Right atrium auricular region (tissue), 2 donors: ENCODE data around the gene ITM2C. TPM values are rescaled to one million over a fixed set of nuclear protein-coding genes. Genes with fewer than 3 reads are reported as not detected.

Source experiments
- DNase-seq: peaks from one replicate; pipeline ENCODE4 v3.0.0-alpha.2; 2019; ENCODE audit warnings: low spot score
- H3K27ac ChIP-seq, 2 donors: fragments of 200-600 bp; sonication (generic); 1 replicate in 1 of 2; 2 replicates in 1 of 2; pipeline ENCODE4 v1.5.1; 2016 to 2019
- H3K27me3 ChIP-seq, 2 donors: fragments of 200-600 bp; sonication (generic); one replicate each; pipeline versions ENCODE4 v1.5.1 to v1.6.0; 2017 to 2019
- H3K36me3 ChIP-seq: fragments of 200-600 bp; sonication (generic); one replicate; pipeline ENCODE4 v1.5.1; 2016
- H3K4me1 ChIP-seq, 2 donors: fragments of 200-600 bp; sonication (generic); one replicate each; pipeline versions ENCODE4 v1.5.1 to v1.6.0; 2017 to 2019
- H3K4me3 ChIP-seq, 2 donors: fragments of 200-600 bp; sonication (generic); 1 replicate in 1 of 2; 2 replicates in 1 of 2; pipeline ENCODE4 v1.5.1; 2017 to 2019; ENCODE audit warnings: mild to moderate bottlenecking in 1 of 2, moderate library complexity in 1 of 2
- H3K9me3 ChIP-seq, 2 donors: fragments of 200-600 bp; sonication (generic); one replicate each; pipeline ENCODE4 v1.5.1; 2019
- total RNA-seq, 2 donors: library from RNA; depleted of rRNA; stranded (reverse); fragments of >200 nt; gene quantifications; one replicate each; pipeline ENCODE4 v1.1.0, GENCODE V29; 2016
- TF ChIP-seq, protein P1 (sequence below), 2 donors: fragments of 200-600 bp; sonication (generic); IDR thresholded peaks; one replicate each; pipeline ENCODE4 v1.5.1; 2019; ENCODE audit warnings: antibody characterized with exemption in 2 of 2

Gene ITM2C
- total RNA-seq, 2 donors from 2014 or later, result 35.8 to 38.3 TPM

GRCh38 chr2:230915319-230915718 is 50.6 kb downstream of the ITM2C start:
- TF ChIP-seq, protein P1, sequence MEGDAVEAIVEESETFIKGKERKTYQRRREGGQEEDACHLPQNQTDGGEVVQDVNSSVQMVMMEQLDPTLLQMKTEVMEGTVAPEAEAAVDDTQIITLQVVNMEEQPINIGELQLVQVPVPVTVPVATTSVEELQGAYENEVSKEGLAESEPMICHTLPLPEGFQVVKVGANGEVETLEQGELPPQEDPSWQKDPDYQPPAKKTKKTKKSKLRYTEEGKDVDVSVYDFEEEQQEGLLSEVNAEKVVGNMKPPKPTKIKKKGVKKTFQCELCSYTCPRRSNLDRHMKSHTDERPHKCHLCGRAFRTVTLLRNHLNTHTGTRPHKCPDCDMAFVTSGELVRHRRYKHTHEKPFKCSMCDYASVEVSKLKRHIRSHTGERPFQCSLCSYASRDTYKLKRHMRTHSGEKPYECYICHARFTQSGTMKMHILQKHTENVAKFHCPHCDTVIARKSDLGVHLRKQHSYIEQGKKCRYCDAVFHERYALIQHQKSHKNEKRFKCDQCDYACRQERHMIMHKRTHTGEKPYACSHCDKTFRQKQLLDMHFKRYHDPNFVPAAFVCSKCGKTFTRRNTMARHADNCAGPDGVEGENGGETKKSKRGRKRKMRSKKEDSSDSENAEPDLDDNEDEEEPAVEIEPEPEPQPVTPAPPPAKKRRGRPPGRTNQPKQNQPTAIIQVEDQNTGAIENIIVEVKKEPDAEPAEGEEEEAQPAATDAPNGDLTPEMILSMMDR (IDR thresholded peaks at IDR 0.05), result no peak
- no peaks in the 10 kb centered on the region for H3K9me3 ChIP-seq
- H3K4me1 ChIP-seq, result no peaks in the 10 kb centered on the region
- H3K36me3 ChIP-seq, result no peaks in the 10 kb centered on the region
- no peaks in the 10 kb centered on the region for H3K27me3 ChIP-seq
- H3K4me3 ChIP-seq, result no peak overlapping the region
- no peak overlapping the region for H3K27ac ChIP-seq
- DNase-seq, result no peak

DNA sequence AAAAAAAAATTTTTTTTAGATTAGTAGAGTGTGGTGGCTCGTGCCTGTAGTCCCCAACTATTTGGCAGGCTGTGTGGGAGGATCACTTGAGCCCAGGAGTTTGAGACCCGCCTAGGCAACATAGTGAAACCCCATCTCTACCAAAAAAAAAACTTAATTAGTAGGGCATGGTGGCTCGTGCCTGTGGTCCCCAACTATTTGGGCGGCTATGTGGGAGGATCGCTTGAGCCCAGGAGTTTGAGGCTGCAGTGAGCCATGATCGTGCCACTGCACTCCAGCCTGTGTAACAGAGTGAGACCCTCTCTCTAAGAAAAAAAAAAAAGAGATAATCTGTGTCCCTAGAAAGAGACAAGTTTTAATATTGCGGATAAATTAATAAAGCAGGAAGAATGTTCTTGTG is 51.5 kb downstream of the ITM2C start:
- Histone ChIP-seq H3K4me3 (no peak overlapping the region), H3K9me3 (no peaks in the 10 kb centered on the region), H3K36me3 (no peaks in the 10 kb centered on the region), H3K27ac (no peak overlapping the region), H3K27me3 (no peaks in the 10 kb centered on the region), H3K4me1 (no peaks in the 10 kb centered on the region)
- TF ChIP-seq, protein P1 (IDR thresholded peaks at IDR 0.05), result no peak
- no peak for DNase-seq

DNA sequence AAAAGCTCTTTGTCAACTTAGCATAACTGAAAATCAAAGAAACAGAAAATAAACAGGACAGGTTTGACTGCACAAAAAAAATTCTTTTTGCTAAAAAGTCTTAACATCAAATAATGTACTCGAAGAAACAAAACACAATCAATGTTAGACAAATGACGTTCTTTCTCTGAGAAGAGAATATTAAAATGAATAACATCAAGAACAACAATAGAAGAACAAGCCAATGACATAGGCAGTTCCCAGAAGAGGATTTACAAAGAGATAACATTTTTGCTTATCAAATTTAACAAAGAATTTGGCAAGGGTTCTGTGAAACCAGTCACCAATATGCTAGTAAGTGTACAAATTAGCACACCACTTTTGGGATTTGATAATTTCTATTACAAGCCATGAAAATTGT is 54.5 kb downstream of the ITM2C start:
- no peak overlapping the region for H3K4me3 ChIP-seq
- no peak overlapping the region for H3K27ac ChIP-seq
- DNase-seq, result no peak
- H3K9me3 ChIP-seq, result no peaks in the 10 kb centered on the region
- TF ChIP-seq, protein P1 (IDR thresholded peaks at IDR 0.05), result no peak
- H3K4me1 ChIP-seq, result no peaks in the 10 kb centered on the region
- no peaks in the 10 kb centered on the region for H3K27me3 ChIP-seq
- no peaks in the 10 kb centered on the region for H3K36me3 ChIP-seq

GRCh38 chr2:230919681-230920080 is 54.9 kb downstream of the ITM2C start:
- H3K36me3 ChIP-seq, result no peaks in the 10 kb centered on the region

DNA sequence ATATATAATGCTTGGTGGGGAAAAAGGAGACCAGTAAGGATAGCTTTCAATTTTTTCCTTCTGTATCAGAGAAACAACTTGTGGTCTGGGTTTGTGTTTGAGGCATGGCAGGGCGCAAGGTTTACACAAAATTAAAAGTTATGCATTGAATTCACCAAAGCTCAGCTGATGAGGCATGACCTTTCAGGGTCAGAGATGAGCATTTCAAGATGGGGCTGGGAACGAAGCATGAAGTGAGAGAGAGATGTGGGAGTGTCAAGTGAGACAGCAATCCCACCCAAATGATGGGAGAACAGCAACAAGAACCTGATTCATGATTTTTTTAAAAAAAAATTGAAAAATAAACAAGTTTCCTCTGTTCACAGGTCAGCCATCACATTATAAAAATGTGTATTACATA is 55.4 kb downstream of the ITM2C start:
- Histone ChIP-seq H3K27ac (no peak overlapping the region), H3K36me3 (no peaks in the 10 kb centered on the region), H3K4me1 (no peaks in the 10 kb centered on the region), H3K9me3 (no peaks in the 10 kb centered on the region), H3K4me3 (no peak overlapping the region), H3K27me3 (no peaks in the 10 kb centered on the region)
- TF ChIP-seq, protein P1 (IDR thresholded peaks at IDR 0.05), result no peak
- DNase-seq, result no peak

More at GRCh38 chr2:230919681-230920080, 54.9 kb downstream of the ITM2C start:
- Histone ChIP-seq H3K4me3 (no peak overlapping the region), H3K4me1 (no peaks in the 10 kb centered on the region), H3K27me3 (no peaks in the 10 kb centered on the region), H3K27ac (no peak overlapping the region), H3K9me3 (no peaks in the 10 kb centered on the region)
- no peak for DNase-seq
- TF ChIP-seq, protein P1 (IDR thresholded peaks at IDR 0.05), result no peak

GRCh38 chr2:230921806-230922595 is 57.3 kb downstream of the ITM2C start:
- no peak for DNase-seq
- H3K4me1 ChIP-seq, result no peaks in the 10 kb centered on the region
- TF ChIP-seq, protein P1 (IDR thresholded peaks at IDR 0.05), result no peak
- H3K27ac ChIP-seq, result no peak overlapping the region
- H3K27me3 ChIP-seq, result no peaks in the 10 kb centered on the region
- H3K4me3 ChIP-seq, result no peak overlapping the region
- H3K36me3 ChIP-seq, result no peaks in the 10 kb centered on the region
- no peaks in the 10 kb centered on the region for H3K9me3 ChIP-seq
